ENCODE measurements around the gene PLA2G3.

The PLA2G3 gene

GRCh38 chr22:31148488-31148887, 8.2 kb upstream of the PLA2G3 start:
- no peak for DNase-seq (ENCODE audit: low read depth in 1 of 2, low spot score in 1 of 2)

- no peak for DNase-seq (ENCODE audit: low read depth in 1 of 2, low spot score in 1 of 2)
These were observed 3.9 kb upstream of the PLA2G3 start for GRCh38 chr22:31144223-31144622.

GRCh38 chr22:31143537-31143936, 3.2 kb upstream of the PLA2G3 start:
- DNase-seq (ENCODE audit: low read depth in 1 of 2, low spot score in 1 of 2): no peak

GRCh38 chr22:31143038-31143437, 2.7 kb upstream of the PLA2G3 start:
- DNase-seq (ENCODE audit: low read depth in 1 of 2, low spot score in 1 of 2): no peak

- DNase-seq (ENCODE audit: low read depth in 1 of 2, low spot score in 1 of 2): no peak
These were observed 2.0 kb upstream of the PLA2G3 start for GRCh38 chr22:31142285-31142684.

- no peak for DNase-seq (ENCODE audit: low read depth in 1 of 2, low spot score in 1 of 2)
These were observed 1.2 kb upstream of the PLA2G3 start for GRCh38 chr22:31141551-31141950.

- DNase-seq (ENCODE audit: low read depth in 1 of 2, low spot score in 1 of 2): no peak
These were observed 438 bp upstream of the PLA2G3 start for GRCh38 chr22:31140746-31141145.

- no peak for DNase-seq (ENCODE audit: low read depth in 1 of 2, low spot score in 1 of 2)
These were observed 1.2 kb downstream of the PLA2G3 start for GRCh38 chr22:31139066-31139465.

GRCh38 chr22:31138126-31138525, 2.2 kb downstream of the PLA2G3 start:
- DNase-seq (ENCODE audit: low read depth in 1 of 2, low spot score in 1 of 2): no peak

- DNase-seq (ENCODE audit: low read depth in 1 of 2, low spot score in 1 of 2): no peak
These were observed 2.6 kb downstream of the PLA2G3 start for GRCh38 chr22:31137721-31138120.

- DNase-seq (ENCODE audit: low read depth in 1 of 2, low spot score in 1 of 2): no peak
These were observed 3.6 kb downstream of the PLA2G3 start for GRCh38 chr22:31136711-31137110.

- no peak for DNase-seq (ENCODE audit: low read depth in 1 of 2, low spot score in 1 of 2)
These were observed 4.2 kb downstream of the PLA2G3 start for GRCh38 chr22:31136155-31136554.

GRCh38 chr22:31135706-31136105, 4.6 kb downstream of the PLA2G3 start:
- DNase-seq (ENCODE audit: low read depth in 1 of 2, low spot score in 1 of 2): no peak

GRCh38 chr22:31134688-31135087, 5.6 kb downstream of the PLA2G3 start:
- DNase-seq (ENCODE audit: low read depth in 1 of 2, low spot score in 1 of 2): no peak

- no peak for DNase-seq (ENCODE audit: low read depth in 1 of 2, low spot score in 1 of 2)
These were observed 6.4 kb downstream of the PLA2G3 start for GRCh38 chr22:31133911-31134310.

- no peak for DNase-seq (ENCODE audit: low read depth in 1 of 2, low spot score in 1 of 2)
These were observed 9.4 kb downstream of the PLA2G3 start for GRCh38 chr22:31130873-31131272.

GRCh38 chr22:31128156-31128555, 12.2 kb downstream of the PLA2G3 start:
- no peak for DNase-seq (ENCODE audit: low read depth in 1 of 2, low spot score in 1 of 2)

GRCh38 chr22:31127181-31127772, 13.0 kb downstream of the PLA2G3 start:
- no peak for DNase-seq (ENCODE audit: low read depth in 1 of 2, low spot score in 1 of 2)

GRCh38 chr22:31126869-31127175, 13.5 kb downstream of the PLA2G3 start:
- no peak for DNase-seq (ENCODE audit: low read depth in 1 of 2, low spot score in 1 of 2)

- no peak for DNase-seq (ENCODE audit: low read depth in 1 of 2, low spot score in 1 of 2)
These were observed 14.0 kb downstream of the PLA2G3 start for GRCh38 chr22:31126128-31126868.

- no peak for DNase-seq (ENCODE audit: low read depth in 1 of 2, low spot score in 1 of 2)
These were observed 14.7 kb downstream of the PLA2G3 start for GRCh38 chr22:31125521-31126117.

- no peak for DNase-seq (ENCODE audit: low read depth in 1 of 2, low spot score in 1 of 2)
These were observed 15.4 kb downstream of the PLA2G3 start for GRCh38 chr22:31124811-31125465.
